ENCODE results near the gene DNAAF8. TPM values are rescaled to one million over a fixed set of nuclear protein-coding genes. Genes with fewer than 3 reads are reported as not detected.

The DNAAF8 gene
- total RNA-seq, 1 experiment from 2014 or later: 0.39 TPM

- no peaks in the 10 kb centered on the region for H3K4me1 ChIP-seq (ENCODE audit: insufficient read depth, low read length)
- H3K4ac ChIP-seq (ENCODE audit: low read depth, low read length): no peak overlapping the region
- Mint-ChIP-seq H3K27me3 (ENCODE audit: low read depth) (no peaks in the 10 kb centered on the region), H3K9me3 (no peaks in the 10 kb centered on the region), H3K36me3 (ENCODE audit: insufficient read depth in 1 of 3, low read depth in 3 of 3) (peaks cover 10 to 61% (median 50%) of the 10 kb centered on the region in 3 experiments; a peak in 6 of 7 replicates), H3K27ac (no peak overlapping the region; a peak in 1 of 7 replicates), H3K4me1 (no peaks in the 10 kb centered on the region), H3K4me3 (no peak overlapping the region)
- H2BK5ac ChIP-seq (ENCODE audit: insufficient read length, low read length): no peak overlapping the region
- WGBS (ENCODE audit: extremely low coverage, insufficient read length, low lambda C conversion rate): no CpG with 5 or more reads among the region's 33 CpGs
- H3T11ph ChIP-seq (ENCODE audit: low read length): no peak overlapping the region
- TF ChIP-seq CTCF (conservative IDR thresholded peaks at IDR 0.05): no peak
- H4K91ac ChIP-seq (ENCODE audit: insufficient read length, low read depth, low read length): no peak overlapping the region
- no peak overlapping the region for H2AFZ ChIP-seq (ENCODE audit: low read length)
- no peak overlapping the region for H3K23ac ChIP-seq (ENCODE audit: insufficient read length, low read depth, low read length)
- H3K14ac ChIP-seq (ENCODE audit: insufficient read depth, low read length): no peak overlapping the region
- H3K9me3 ChIP-seq (ENCODE audit: control insufficient read depth, low read depth, low read length): no peaks in the 10 kb centered on the region
- H2BK15ac ChIP-seq (ENCODE audit: low read depth, low read length): no peak overlapping the region
- H4K8ac ChIP-seq (replicated peaks; ENCODE audit: insufficient read length, low read depth, low read length): no peak overlapping the region
- H4K5ac ChIP-seq (ENCODE audit: insufficient read length, low read depth, low read length): no peak overlapping the region
- H3K79me1 ChIP-seq (ENCODE audit: insufficient read depth, low read depth, low read length, poor library complexity, severe bottlenecking): no peaks in the 10 kb centered on the region
- H3K27ac ChIP-seq (ENCODE audit: insufficient read length, low read depth, low read length): no peak overlapping the region
- no peaks in the 10 kb centered on the region for H3K27me3 ChIP-seq (ENCODE audit: insufficient read depth, low read length)
- no peak overlapping the region for H2BK20ac ChIP-seq (ENCODE audit: low read depth, low read length, poor library complexity, severe bottlenecking)
- H3K79me2 ChIP-seq (ENCODE audit: insufficient read depth, low read length): no peaks in the 10 kb centered on the region
- H3K23me2 ChIP-seq (ENCODE audit: insufficient read length, low read depth, low read length, poor library complexity, severe bottlenecking): no peaks in the 10 kb centered on the region
- H2BK12ac ChIP-seq (ENCODE audit: insufficient read length, low read depth, low read length): no peak overlapping the region
- no peak overlapping the region for H2BK120ac ChIP-seq (ENCODE audit: low read depth, low read length, poor library complexity, severe bottlenecking)
- H3K4me2 ChIP-seq (ENCODE audit: insufficient read depth, insufficient read length, low read length): no peak overlapping the region
- no peaks in the 10 kb centered on the region for H4K20me1 ChIP-seq (ENCODE audit: control insufficient read depth, insufficient read depth, insufficient read length)
- no peak overlapping the region for H3K56ac ChIP-seq (ENCODE audit: insufficient read length, low read depth, low read length)
- DNase-seq: no peak
- no peak overlapping the region for H2AK5ac ChIP-seq (ENCODE audit: insufficient read length, low read length)
- H3K9ac ChIP-seq (ENCODE audit: extremely low read depth, insufficient read length, low read length): no peak overlapping the region
- no peak overlapping the region for H3K18ac ChIP-seq (ENCODE audit: insufficient read length, low read depth, low read length)
Observed at GRCh38 chr16:4700997-4701743, 33.2 kb upstream of the DNAAF8 start.
